ENCODE measurements around the gene USP12.

Gene USP12

GRCh38 chr13:27027086-27027667 is 144.4 kb downstream of the USP12 start:
- no peak for DNase-seq

GRCh38 chr13:27026396-27026795 is 145.2 kb downstream of the USP12 start:
- DNase-seq: no peak

- no peak for DNase-seq
Measured at GRCh38 chr13:27024776-27025492, 146.7 kb downstream of the USP12 start.

- DNase-seq: no peak
Measured at GRCh38 chr13:27024074-27024461, 147.5 kb downstream of the USP12 start.

- no peak for DNase-seq
Measured at GRCh38 chr13:27023385-27024073, 148.1 kb downstream of the USP12 start.

- DNase-seq: no peak
Measured at GRCh38 chr13:27022571-27023311, 148.9 kb downstream of the USP12 start.

GRCh38 chr13:27020415-27020814 is 151.2 kb downstream of the USP12 start:
- DNase-seq: no peak

GRCh38 chr13:27018882-27019281 is 152.7 kb downstream of the USP12 start:
- DNase-seq: no peak

- DNase-seq: no peak
Measured at GRCh38 chr13:27018344-27018861, 153.2 kb downstream of the USP12 start.

- no peak for DNase-seq
Measured at GRCh38 chr13:27016875-27017274, 154.7 kb downstream of the USP12 start.

All from CD4-positive, alpha-beta T cell treated with Interleukin-17A for 1 hour (primary cell).